Bronchial epithelial cell (primary cell): Measurements from ENCODE around the gene COPG1. TPM values are rescaled to one million over a fixed set of nuclear protein-coding genes. Genes with fewer than 3 reads are reported as not detected.

Source experiments
- DNase-seq: peaks from one replicate; pipeline ENCODE4 v3.0.0-alpha.2; 2010; ENCODE audit warnings: low read depth
- FAIRE-seq: peaks from 2 replicates; lab custom pipeline; 2011; peaks lifted over from hg19 to GRCh38; lab: Jason Lieb, UNC
- H3K27me3 ChIP-seq: 2 replicates; pipeline ENCODE4 v1.5.1; 2011; ENCODE audit warnings: low read length; ENCODE audit not compliant: control insufficient read depth, insufficient read depth
- H3K36me3 ChIP-seq: 2 replicates; pipeline ENCODE4 v1.5.1; 2011; ENCODE audit warnings: low read length; ENCODE audit not compliant: control insufficient read depth, insufficient read depth
- H3K4me3 ChIP-seq: 2 replicates; pipeline ENCODE4 v1.5.1; 2011; ENCODE audit warnings: mild to moderate bottlenecking, low read depth, low read length, control low read depth
- CTCF ChIP-seq: IDR thresholded peaks from 2 replicates; pipeline ENCODE4 v1.5.1; 2011; ENCODE audit warnings: mild to moderate bottlenecking, moderate library complexity, low read length, control low read depth, inconsistent platforms; ENCODE audit not compliant: insufficient read depth, severe bottlenecking
- total RNA-seq: library from RNA; depleted of rRNA; stranded (reverse); fragments of >200 nt; gene quantifications from 2 replicates; pipeline ENCODE4 v1.2.1, GENCODE V29; 2014

Gene COPG1
- total RNA-seq, 1 donor from 2014 or later, result 165 TPM

- Histone ChIP-seq H3K36me3 (peaks cover 13% of the 10 kb centered on the region), H3K4me3 (no peak overlapping the region), H3K27me3 (no peaks in the 10 kb centered on the region)
- DNase-seq (no peak), FAIRE-seq (no peak)
- TF ChIP-seq CTCF, result no peak
These were observed 45.9 kb downstream of the COPG1 start for GRCh38 chr3:129295286-129295685.

- FAIRE-seq, result no peak
- no peaks in the 10 kb centered on the region for H3K27me3 ChIP-seq
- H3K4me3 ChIP-seq, result no peak overlapping the region
- H3K36me3 ChIP-seq, result peaks cover 7% of the 10 kb centered on the region
- DNase-seq, result no peak
- TF ChIP-seq CTCF, result no peak
These were observed 54.9 kb downstream of the COPG1 start for GRCh38 chr3:129304146-129304961.

GRCh38 chr3:129304962-129305222 lies 55.5 kb downstream of the COPG1 start:
- no peak for FAIRE-seq
- TF ChIP-seq CTCF, result no peak
- DNase-seq, result no peak
- peaks cover 7% of the 10 kb centered on the region for H3K36me3 ChIP-seq
- H3K27me3 ChIP-seq, result no peaks in the 10 kb centered on the region
- H3K4me3 ChIP-seq, result no peak overlapping the region

GRCh38 chr3:129305592-129306091 lies 56.2 kb downstream of the COPG1 start:
- Histone ChIP-seq H3K4me3 (peak overlapping the region; percentile 11), H3K36me3 (peaks cover 3% of the 10 kb centered on the region), H3K27me3 (no peaks in the 10 kb centered on the region)
- no peak for TF ChIP-seq CTCF
- peak; percentile 94 for DNase-seq
- FAIRE-seq, result no peak

- Histone ChIP-seq H3K4me3 (no peak overlapping the region), H3K36me3 (no peaks in the 10 kb centered on the region), H3K27me3 (no peaks in the 10 kb centered on the region)
- TF ChIP-seq CTCF, result no peak
- DNase-seq (no peak), FAIRE-seq (no peak)
These were observed 59.2 kb downstream of the COPG1 start for GRCh38 chr3:129308636-129309035.
